HG02970 (cell line): Measurements from ENCODE around the gene SV2B.

Source experiments
- ATAC-seq: cut with Tn5 transposase; IDR thresholded peaks from one replicate; pipeline ENCODE4 v1.9.1; 2021; ENCODE audit warnings: mild to moderate bottlenecking, moderate library complexity, moderate number of reproducible peaks; ENCODE audit not compliant: unreplicated experiment, low FRiP score

The SV2B gene

DNA sequence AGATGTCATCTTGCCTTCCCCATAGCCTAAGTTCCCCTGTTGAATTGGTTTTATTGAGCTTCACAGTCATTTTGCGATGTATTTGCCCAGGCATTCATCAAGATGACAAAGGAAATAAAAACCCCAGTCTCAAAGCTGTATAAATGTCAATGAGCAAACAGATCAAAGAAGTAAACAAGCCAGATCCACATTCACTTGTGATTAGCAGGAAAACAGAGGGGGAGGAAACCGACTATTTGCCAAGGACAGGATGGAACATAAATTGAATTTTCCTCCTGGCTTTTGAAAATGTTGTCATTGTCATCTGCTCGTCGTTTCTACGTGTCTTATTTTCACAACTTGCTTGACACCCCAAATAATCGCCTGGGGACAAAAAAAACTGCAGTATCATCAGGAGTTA, 83.5 kb downstream of the SV2B start:
- ATAC-seq, result no peak

DNA sequence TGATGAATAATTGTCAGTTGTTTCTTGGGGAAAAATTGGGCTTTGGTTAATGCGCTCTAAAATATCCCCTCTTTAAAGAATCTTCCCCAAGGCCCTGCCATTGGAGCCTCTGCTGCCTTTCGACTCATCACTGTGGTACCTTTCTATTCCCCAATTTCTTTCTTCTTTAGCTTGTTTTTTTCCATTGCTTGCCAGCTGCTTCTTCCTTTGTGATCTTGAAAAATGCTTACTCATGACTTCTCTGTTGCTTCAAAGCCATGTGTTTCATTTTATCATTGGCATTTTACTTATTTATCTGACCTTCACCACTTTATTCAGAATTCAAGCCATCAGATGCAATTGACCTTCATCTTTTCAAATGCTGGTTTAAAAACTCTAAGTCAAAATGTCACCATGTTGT, 84.4 kb downstream of the SV2B start:
- no peak for ATAC-seq

DNA sequence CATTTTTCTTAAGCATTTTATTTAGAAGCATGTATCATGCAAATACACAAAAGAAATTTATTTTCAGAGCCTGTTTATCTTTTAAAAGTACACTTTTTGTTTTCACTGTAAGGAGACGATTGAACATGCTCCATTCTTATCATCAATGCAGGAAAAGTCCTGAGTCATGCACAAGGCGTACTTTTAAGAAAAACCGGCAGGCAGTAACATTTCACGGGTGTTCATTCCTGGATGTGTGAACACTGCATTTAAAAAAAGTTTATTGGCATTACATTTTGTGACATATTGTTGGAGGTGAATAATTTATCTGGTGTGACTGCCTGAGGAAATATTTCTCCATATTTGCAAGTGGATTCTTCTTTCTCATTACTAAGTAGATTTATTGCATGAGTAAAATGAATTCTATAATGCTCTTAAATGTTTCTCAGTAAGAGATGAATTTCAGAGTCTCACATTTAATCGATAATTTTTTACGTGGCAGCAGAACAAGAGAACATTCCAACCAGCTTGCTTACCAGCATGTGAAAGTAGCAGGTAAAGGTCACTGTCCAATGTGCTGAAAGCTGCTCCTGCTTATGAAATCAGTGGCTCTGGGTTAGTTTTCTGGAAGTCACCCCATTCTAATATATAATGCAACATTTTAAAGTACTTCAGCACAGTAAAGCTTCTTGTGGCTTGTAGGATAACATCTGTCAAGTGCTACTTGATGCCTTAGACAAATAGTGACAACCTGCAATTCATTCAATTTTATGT, 87.0 kb downstream of the SV2B start:
- no peak for ATAC-seq

DNA sequence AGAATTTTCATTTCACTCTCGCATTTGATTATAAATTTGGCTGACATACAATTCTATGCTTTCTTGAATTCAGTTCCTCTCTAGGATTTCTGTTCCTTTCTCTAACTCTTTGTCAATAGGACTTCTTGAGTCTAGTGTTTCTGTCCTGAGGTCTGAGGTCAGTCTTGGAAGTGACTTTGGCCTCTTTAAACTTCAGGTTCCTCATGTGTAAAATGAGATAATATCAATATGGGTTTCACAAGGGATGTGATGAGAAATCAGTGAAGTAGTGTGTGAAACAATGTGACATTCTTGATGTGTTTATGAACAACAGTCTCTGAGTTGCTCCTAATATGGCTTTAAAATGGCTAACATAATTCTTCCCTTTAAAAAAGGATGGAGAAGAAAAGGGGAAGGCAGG, 92.2 kb downstream of the SV2B start:
- ATAC-seq, result no peak

DNA sequence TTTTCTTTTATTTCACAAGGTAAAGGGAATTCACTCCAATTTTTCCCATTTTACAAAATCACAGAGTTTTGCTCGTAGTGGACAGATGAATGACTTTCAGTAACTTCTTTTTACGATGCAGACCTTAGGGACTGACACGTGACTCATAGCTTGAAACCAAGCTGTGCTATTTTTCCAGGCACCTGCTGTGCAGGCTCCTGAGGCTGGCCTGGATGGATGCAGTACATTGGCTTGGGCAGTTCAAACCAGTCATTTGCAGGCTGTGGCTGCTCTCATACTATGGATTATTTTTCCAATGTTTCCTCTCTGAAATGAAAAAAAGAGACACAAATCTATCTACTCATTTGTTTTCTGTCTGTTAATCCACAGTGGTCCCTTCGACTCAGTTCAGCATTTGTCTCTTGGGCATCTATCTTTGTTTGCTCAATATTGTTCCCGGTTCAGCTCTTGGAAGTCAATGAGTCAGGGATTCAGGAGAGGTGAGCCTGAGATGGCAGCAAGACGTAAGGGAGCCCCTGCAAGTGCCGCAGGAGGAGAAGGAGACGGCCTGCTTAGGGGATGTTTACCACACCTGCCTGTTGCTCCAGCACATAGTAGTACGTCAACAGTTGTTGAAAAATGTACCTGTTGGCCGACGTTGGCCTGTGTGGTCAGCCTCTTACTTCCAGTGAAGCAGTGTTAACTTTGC, 92.8 kb downstream of the SV2B start:
- no peak for ATAC-seq

DNA sequence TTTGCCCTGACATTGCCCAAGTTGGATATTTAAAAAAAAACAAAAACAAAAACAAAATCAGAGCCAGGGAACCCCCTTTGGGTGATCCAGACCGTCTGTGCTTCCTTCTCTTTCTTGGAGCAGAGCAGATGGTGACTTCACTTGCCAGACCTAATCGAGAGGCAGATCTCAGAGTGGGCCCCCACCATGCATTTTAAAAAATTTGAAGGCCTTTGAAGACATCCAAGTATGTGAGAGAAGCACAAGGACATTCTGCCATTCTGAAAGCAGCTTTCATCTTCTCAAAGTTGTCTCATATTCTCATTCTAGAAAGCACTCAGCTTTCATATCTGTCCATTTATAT, 93.3 kb downstream of the SV2B start:
- ATAC-seq, result no peak

DNA sequence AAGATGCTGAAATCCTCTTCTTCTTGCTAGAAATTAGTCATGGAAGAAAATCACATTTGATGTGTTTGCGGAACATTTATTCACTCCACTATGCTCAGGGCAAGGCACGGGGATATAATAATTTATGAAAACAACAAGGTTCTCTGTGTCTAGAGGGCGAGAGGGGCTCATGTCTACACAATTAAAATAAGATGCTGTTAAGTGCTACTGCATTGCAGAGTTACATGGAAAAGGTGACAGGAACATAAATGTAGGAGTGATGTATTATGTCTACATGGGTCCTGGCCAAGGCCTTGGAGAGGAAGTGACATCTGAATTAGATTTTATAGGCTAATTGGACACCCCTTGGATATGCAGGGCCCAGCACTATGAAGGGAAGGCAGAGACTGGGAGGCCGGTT, 96.1 kb downstream of the SV2B start:
- no peak for ATAC-seq

DNA sequence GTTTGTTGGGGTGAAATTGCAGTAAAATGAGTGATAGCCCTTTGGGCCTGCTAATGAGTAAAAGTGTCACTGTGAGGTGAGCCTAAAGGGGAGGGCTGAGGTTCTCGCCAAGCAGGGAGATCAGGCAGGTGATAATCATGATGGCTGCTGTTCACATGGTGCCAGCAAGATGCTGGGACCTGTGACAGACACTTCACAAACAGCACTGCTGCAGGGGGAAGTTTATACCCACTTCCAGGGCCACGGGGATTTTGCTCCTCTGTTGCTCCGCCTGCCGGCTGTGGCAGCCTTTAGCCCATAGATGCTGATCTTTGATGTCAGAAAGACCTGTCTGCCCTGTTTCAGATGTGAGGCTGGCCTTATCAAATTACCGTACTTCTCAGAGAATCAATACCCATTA, 96.7 kb downstream of the SV2B start:
- ATAC-seq, result no peak

DNA sequence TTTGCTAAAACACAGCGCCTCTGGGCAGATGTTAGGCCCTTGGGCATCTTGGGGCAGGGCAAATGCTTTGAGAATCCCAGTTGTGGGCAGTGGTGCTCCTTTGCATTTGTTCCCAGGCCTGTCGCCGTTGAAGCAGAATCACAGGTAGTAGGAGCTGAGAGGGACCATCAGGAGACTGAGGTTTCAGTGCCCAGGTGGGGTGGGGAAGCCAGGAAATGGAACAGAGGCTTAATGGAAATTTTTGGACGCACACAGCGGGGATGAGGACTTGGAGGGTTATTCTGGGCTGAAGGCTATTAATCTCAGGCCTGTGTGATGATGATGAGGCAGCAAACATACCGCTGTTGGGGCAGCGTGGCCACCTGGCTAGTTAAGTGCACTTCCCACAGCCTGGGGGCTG, 99.5 kb downstream of the SV2B start:
- no peak for ATAC-seq

DNA sequence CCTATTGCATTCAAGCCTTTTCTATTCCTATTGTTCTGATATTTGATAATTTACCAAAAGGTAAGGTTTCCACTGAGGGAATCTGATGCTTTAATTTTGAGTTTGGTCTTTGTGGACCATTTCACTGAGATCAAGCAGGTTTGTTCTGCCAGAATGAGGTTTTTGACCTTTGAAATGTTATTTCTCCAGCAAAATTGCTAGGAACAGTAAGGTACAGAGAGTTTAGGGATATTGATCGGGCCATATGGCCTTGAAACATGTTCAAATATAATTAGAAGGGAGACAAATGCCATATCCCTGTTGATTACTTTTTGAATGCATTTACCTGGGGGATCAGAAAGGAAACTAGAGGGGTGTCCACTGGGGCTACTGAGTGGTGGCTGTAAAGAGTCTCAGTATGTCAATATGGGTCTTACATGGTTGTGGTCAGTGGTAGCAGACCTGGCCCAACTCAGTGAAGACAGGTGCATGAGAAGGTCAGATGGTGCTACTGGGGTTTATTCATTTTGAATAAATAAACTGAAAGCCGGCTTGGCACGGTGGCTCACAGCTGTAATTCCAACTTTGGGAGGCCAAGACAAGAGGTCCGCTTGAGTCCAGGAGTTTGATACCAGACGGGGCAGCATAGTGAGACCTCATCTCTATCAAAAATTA, 100.2 kb downstream of the SV2B start:
- no peak for ATAC-seq

DNA sequence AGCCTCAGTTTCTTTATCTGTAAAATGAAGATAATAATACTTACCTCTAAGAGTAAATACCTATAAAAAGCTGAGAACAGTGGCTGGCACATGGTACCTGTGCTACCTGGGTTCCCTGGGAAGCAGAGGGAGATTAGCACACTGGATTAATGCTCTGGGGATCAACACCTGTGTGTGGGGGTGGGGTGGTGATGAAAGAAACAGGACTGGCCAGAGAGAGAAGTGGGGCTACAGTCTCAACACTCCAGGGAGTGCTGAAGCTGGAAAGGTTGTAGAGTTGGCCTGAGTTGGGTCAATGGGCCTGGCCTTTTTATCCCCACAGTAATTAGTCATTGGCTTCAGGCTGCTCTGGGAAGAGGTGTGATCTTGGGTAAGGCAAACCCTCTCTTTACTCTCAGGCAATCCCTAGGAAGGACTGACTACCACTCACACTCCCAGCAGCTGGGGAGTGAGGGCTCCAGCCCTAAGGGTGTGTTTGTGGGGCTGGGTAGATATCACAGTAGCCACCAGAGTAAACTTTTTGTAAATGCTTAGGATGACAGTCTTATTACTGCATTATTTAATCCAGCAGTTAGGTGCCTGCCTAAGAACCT, 102.5 kb downstream of the SV2B start:
- no peak for ATAC-seq

DNA sequence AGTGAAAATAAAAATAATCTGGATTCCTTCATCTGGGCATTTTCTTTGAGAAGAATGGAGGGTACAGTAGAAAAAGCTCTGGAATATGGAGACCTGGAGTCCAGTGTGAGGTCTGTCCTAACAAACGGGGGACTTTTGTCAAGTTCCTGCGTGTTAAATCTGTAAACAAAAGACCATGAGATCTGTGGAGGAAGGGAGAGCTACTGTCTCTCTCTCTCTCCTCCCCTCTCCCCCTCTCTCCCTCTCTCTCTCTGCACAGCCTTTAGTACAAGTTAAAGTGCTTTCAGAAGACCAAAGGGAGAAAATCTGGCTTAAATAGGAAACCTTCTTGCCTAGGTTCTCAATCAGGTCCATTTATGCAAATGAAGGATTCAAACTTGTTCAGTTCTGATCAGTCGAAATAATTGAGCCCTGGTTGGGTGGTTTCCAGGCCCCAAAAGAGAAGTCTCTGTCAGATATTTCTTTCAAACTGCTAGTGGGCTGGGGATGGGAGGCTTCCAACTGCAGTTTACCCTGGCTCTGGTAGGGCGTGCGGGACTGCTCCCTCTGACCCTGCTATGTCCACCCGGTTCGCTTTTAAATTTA, 103.7 kb downstream of the SV2B start:
- ATAC-seq, result no peak

DNA sequence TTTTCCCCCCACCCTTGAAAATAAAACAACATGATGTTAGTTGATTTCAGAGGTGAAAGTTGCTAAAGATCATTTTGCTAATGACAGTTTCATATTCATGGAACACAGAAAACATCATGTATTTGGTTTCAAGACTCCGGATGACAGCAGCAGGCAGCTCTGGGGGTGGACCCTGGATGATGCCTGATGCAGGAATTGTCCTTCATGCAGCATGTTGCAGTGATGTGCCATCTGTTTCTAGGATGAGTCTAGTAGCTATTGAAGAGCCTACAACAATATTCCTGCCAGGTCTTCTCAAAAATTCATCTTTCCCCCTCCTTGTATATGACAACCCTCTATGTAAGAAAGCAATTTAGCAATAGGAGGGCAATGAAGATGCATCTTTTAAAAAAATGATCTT, 108.3 kb downstream of the SV2B start:
- ATAC-seq, result no peak

DNA sequence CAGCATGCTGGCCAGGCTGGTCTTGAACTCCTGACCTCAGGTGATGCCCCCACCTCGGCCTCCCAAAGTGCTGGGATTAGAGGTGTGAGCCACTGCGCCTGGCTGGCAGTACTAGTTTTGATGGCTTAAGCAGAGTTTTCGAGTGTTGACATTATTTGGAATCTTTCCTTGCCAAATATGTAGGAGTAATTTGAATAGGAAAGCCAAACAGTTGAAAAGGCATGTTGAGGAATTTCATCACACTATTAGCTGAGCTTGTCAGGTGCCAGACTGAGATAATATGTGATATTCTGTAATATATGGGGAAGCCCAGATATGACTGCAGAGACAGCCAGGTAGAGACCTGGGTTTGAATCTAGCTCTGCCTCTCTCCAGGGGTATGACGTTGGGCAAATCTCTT, 109.3 kb downstream of the SV2B start:
- ATAC-seq, result no peak

DNA sequence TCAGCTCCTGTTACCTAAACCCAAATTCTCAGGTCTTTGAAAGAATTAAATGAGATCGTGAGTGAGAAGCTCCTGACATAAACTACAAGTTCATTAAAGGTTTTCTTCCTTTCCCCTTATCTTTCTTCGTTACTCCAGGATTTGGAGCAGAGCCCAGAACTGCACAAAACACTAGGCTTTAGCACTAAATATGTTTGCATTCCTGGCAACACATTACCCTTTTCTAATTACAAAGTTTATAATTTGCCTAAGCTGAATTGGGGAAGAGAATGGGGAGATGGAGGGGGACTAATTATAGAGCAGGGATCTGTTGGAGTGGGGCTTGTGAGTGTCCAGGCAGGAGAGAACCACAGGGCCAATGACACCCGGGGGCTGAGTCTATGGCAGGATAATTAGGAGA, 109.7 kb downstream of the SV2B start:
- no peak for ATAC-seq

DNA sequence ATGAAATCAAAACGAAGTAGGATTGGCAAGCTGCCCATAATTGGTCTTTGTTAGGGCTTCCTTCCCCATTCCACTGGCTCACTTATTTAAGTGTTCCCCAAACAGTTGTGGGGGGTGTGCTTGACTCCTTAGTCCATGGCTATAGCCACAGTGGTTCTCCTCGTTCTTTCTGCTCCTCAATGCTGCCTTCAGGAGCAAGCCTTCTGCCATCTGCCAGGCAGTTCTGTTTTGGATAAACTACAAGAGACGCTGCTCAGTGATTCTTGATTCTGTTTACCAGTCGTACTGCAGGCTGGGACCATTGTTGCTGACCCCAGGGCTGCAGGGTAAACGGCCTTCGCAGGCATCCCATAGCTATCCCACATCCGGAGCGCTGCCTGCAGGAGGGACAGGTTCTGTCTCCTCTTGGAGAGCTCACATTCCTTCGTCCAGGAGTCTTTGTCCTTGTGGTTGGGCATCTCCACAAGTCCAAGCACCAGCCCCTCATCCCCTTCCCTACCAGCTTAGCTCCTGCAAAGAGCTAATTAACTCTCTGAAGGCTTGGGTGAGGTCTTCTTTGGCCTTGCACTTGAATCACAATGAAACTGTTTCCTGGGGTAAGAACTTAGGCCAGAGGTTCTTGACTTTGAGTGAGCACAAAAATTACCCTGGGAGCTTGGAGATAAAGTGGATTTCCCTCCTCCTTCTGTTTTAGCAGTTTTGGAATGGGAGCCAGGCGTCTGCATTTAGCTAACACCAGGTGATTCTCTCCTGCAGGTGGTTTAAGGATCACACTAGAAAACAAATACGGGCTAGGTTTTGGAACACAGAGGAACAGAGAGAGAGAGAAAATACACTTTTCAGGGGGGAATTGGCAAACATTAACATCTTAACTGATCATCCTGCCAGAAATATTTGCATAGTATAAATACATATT, 114.9 kb downstream of the SV2B start:
- no peak for ATAC-seq

DNA sequence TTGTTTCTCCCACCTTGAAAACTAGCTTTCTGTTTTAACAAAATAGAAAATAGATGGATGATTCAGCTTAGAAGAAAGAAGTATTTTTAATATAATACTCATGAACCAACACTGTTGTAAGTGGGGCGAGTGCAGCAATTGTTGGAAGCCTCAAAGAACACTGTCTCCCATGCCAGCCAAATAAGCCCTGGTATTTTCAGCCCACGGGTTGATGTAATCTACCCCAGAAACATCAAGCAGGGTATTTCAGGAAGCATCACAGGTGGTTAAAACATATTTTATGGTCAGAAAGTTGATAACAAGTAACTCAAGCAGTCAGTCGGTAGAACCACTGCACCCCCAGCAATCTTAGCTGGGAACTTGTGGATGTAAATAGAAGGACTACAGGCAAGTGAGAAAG, 115.9 kb downstream of the SV2B start:
- no peak for ATAC-seq

DNA sequence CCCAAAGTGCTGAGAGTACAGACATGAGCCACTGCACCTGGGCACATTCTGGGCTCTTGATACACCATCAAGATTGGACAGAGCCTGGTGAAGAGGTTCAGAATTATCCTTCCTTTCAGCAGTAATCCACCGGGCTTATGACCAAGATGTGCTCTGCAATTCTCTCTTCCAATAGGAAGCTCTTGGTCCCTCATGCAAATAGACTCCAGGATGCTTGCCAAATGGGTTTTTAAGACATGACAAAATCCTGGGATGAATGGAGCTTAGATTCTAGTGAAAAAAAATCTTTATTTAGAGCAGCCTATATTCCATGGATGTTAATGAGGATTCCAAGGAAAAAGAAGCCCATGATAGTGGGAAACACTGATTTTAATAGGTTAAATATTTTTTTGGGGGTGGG, 119.1 kb downstream of the SV2B start:
- no peak for ATAC-seq

DNA sequence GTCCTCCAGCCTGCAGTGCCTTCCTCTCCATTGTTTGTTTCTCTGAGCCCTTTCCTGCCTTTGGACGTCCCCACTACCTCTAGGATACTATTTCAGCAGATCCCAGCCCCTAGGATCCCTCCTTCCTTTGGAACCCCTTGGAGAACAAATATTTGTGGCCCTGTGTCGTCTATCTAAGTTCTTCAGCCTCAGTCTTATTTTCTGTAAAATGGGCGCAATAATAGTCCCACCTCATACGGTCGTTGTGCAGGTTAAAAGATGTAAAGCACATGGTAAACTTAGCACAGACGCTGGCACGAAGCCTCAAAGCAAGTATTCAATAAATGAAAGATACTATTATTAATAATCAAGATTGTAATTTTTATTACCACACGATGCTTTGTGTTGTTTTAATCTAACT, 122.0 kb downstream of the SV2B start:
- ATAC-seq, result no peak

DNA sequence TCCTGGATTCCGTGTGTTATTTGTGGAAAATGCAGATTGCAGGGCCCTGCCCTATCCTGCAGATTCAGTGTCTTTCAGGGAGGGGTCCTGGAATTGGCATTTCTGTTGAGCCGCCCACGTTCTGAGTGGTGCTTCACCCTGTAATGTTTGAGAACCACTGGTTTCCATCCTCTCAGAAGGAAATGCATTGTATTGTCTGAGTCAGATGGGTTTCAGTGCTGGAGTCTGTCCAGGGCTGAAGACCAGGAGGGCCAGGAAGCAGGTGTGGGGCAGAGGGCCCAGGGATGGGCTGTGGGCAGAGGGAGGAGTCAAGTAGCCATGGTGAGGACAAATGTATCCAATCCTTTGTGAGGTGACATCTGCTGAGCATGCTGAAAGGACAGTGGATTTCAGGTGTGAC, 123.8 kb downstream of the SV2B start:
- no peak for ATAC-seq
